Neural cell (in vitro differentiated cells): ENCODE data around the gene VWA8. TPM values are rescaled to one million over a fixed set of nuclear protein-coding genes. Genes with fewer than 3 reads are reported as not detected.

ENCODE experiments used
- H2AFZ ChIP-seq: fragments of 200-600, 300-800 bp; sonication (generic), shearing (Covaris generic); 2 replicates; pipeline ENCODE4 v1.6.0; 2014; ENCODE audit warnings: low read depth, mild to moderate bottlenecking, antibody characterized with exemption, low read length, moderate library complexity
- H3F3A ChIP-seq: fragments of 200-600 bp; shearing (Covaris generic); 2 replicates; pipeline ENCODE4 v1.6.1; 2016; ENCODE audit warnings: mild to moderate bottlenecking, moderate library complexity, mixed read lengths, antibody characterized with exemption, low read length; ENCODE audit not compliant: insufficient read depth, poor library complexity, severe bottlenecking
- H3K27ac ChIP-seq: fragments of 200-600, 300-800 bp; sonication (generic), shearing (Covaris generic); 2 replicates; pipeline ENCODE4 v1.5.1; 2014; ENCODE audit warnings: mild to moderate bottlenecking, low read length, moderate library complexity
- H3K27me3 ChIP-seq: fragments of 300-800, 200-600 bp; sonication (generic), shearing (Covaris generic); 2 replicates; pipeline ENCODE4 v1.6.0; 2014; ENCODE audit warnings: mild to moderate bottlenecking, low read depth, low read length, moderate library complexity; ENCODE audit not compliant: insufficient read depth
- H3K36me3 ChIP-seq: fragments of 300-800, 200-600 bp; sonication (generic), shearing (Covaris generic); 2 replicates; pipeline ENCODE4 v1.5.1; 2014; ENCODE audit warnings: mild to moderate bottlenecking, antibody characterized with exemption, low read length, moderate library complexity; ENCODE audit not compliant: insufficient read depth
- H3K4me2 ChIP-seq: fragments of 300-800, 200-600 bp; sonication (generic), shearing (Covaris generic); 2 replicates; pipeline ENCODE4 v1.6.0; 2014; ENCODE audit warnings: mild to moderate bottlenecking, low read length
- H3K4me3 ChIP-seq: fragments of 300-800, 200-600 bp; sonication (generic), shearing (Covaris generic); 2 replicates; pipeline ENCODE4 v1.5.1; 2014; ENCODE audit warnings: mild to moderate bottlenecking, low read length, moderate library complexity
- H3K79me2 ChIP-seq: fragments of 200-600 bp; shearing (Covaris generic); replicated peaks from 2 replicates; pipeline ENCODE4 v1.6.0; 2014; ENCODE audit warnings: mild to moderate bottlenecking, low read length, moderate library complexity; ENCODE audit not compliant: insufficient read depth
- H3K9ac ChIP-seq: fragments of 300-800, 200-600 bp; sonication (generic), shearing (Covaris generic); 2 replicates; pipeline ENCODE4 v1.6.1; 2016; ENCODE audit warnings: mild to moderate bottlenecking, low read length, mixed read lengths
- H3K9me2 ChIP-seq: fragments of 200-600 bp; shearing (Covaris generic); 2 replicates; pipeline ENCODE4 v1.6.1; 2016; ENCODE audit warnings: mild to moderate bottlenecking, low read length, mixed read lengths; ENCODE audit not compliant: insufficient read depth
- H3K9me3 ChIP-seq: fragments of 200-600, 300-800 bp; sonication (generic), shearing (Covaris generic); 2 replicates; pipeline ENCODE4 v1.6.1; 2016; ENCODE audit warnings: mild to moderate bottlenecking, mixed run types, low read length, moderate library complexity, mixed read lengths
- H4K20me1 ChIP-seq: fragments of 200-600 bp; shearing (Covaris generic); 2 replicates; pipeline ENCODE4 v1.6.1; 2016; ENCODE audit warnings: mild to moderate bottlenecking, mixed run types; ENCODE audit not compliant: insufficient read depth
- EP300 ChIP-seq: fragments of 450-650 bp; conservative IDR thresholded peaks from 2 replicates; pipeline ENCODE4 v1.6.1; 2014; ENCODE audit warnings: antibody characterized with exemption, mild to moderate bottlenecking, moderate library complexity; ENCODE audit not compliant: poor library complexity, severe bottlenecking
- EZH2 ChIP-seq: fragments of 200-600, 300-800 bp; shearing (Covaris generic), sonication (generic); IDR thresholded peaks from 2 replicates; pipeline ENCODE4 v1.6.1; 2014; ENCODE audit warnings: antibody characterized with exemption, low read length, borderline replicate concordance, mild to moderate bottlenecking; ENCODE audit not compliant: insufficient read depth, poor library complexity, severe bottlenecking
- MXI1 ChIP-seq: fragments of 450-650 bp; conservative IDR thresholded peaks from 2 replicates; pipeline ENCODE4 v1.6.1; 2014; ENCODE audit warnings: antibody characterized with exemption, mild to moderate bottlenecking; ENCODE audit not compliant: poor library complexity, severe bottlenecking
- POLR2AphosphoS5 ChIP-seq: IDR thresholded peaks from 2 replicates; pipeline ENCODE4 v1.6.1; 2012
- RAD21 ChIP-seq: fragments of 450-650 bp; conservative IDR thresholded peaks from 2 replicates; pipeline ENCODE4 v1.6.1; 2014; ENCODE audit warnings: antibody characterized with exemption, mild to moderate bottlenecking, moderate library complexity
- SMC3 ChIP-seq: fragments of 450-650 bp; conservative IDR thresholded peaks from 2 replicates; pipeline ENCODE4 v1.6.1; 2014; ENCODE audit warnings: antibody characterized with exemption, mild to moderate bottlenecking, moderate library complexity; ENCODE audit not compliant: poor library complexity
- TAF1 ChIP-seq: IDR thresholded peaks from 2 replicates; pipeline ENCODE4 v1.6.1; 2012; ENCODE audit warnings: low read depth
- polyA plus RNA-seq: library from polyadenylated mRNA; depleted of rRNA; stranded (reverse); fragments of >200 nt; gene quantifications from 2 replicates; pipeline ENCODE4 v1.2.3, GENCODE V29; 2014
- TF ChIP-seq, protein P1 (sequence below): IDR thresholded peaks from 2 replicates; pipeline ENCODE4 v1.6.1; 2012; ENCODE audit warnings: borderline replicate concordance
- TF ChIP-seq, protein P2 (sequence below): fragments of 450-650 bp; IDR thresholded peaks from 2 replicates; pipeline ENCODE4 v1.5.1; 2014; ENCODE audit warnings: antibody characterized with exemption, mild to moderate bottlenecking, moderate library complexity; ENCODE audit not compliant: poor library complexity, severe bottlenecking

VWA8 gene
- polyA plus RNA-seq, 1 donor from 2014 or later = 3.6 TPM

DNA sequence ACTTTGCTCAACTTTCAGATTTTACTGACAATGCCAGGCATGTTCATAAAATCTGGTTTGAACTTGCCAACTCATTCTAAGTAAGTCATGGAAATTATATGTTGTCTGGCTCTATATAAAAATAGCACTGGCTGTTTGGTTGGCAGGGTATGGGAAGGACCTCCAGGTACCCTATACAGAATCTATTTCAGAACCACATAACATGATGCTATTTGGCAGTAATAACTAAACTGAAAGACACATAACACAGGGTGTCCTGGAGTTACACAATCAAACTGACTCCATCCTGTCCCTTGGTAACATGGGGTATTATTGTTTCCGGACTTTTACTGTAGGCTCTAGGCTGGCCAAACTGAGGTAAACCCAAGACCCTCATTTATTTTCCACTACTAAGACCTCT, 254.8 kb downstream of the VWA8 start:
- H3K9me2 ChIP-seq = no peaks in the 10 kb centered on the region
- H3K9ac ChIP-seq = no peak overlapping the region
- H3K9me3 ChIP-seq = no peaks in the 10 kb centered on the region
- H3K4me3 ChIP-seq = no peak overlapping the region
- no peaks in the 10 kb centered on the region for H3F3A ChIP-seq
- TF ChIP-seq MXI1 = no peak
- no peak for TF ChIP-seq SMC3
- TF ChIP-seq, protein P1, sequence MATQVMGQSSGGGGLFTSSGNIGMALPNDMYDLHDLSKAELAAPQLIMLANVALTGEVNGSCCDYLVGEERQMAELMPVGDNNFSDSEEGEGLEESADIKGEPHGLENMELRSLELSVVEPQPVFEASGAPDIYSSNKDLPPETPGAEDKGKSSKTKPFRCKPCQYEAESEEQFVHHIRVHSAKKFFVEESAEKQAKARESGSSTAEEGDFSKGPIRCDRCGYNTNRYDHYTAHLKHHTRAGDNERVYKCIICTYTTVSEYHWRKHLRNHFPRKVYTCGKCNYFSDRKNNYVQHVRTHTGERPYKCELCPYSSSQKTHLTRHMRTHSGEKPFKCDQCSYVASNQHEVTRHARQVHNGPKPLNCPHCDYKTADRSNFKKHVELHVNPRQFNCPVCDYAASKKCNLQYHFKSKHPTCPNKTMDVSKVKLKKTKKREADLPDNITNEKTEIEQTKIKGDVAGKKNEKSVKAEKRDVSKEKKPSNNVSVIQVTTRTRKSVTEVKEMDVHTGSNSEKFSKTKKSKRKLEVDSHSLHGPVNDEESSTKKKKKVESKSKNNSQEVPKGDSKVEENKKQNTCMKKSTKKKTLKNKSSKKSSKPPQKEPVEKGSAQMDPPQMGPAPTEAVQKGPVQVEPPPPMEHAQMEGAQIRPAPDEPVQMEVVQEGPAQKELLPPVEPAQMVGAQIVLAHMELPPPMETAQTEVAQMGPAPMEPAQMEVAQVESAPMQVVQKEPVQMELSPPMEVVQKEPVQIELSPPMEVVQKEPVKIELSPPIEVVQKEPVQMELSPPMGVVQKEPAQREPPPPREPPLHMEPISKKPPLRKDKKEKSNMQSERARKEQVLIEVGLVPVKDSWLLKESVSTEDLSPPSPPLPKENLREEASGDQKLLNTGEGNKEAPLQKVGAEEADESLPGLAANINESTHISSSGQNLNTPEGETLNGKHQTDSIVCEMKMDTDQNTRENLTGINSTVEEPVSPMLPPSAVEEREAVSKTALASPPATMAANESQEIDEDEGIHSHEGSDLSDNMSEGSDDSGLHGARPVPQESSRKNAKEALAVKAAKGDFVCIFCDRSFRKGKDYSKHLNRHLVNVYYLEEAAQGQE = no peak
- no peak for TF ChIP-seq POLR2AphosphoS5
- TF ChIP-seq, protein P2, sequence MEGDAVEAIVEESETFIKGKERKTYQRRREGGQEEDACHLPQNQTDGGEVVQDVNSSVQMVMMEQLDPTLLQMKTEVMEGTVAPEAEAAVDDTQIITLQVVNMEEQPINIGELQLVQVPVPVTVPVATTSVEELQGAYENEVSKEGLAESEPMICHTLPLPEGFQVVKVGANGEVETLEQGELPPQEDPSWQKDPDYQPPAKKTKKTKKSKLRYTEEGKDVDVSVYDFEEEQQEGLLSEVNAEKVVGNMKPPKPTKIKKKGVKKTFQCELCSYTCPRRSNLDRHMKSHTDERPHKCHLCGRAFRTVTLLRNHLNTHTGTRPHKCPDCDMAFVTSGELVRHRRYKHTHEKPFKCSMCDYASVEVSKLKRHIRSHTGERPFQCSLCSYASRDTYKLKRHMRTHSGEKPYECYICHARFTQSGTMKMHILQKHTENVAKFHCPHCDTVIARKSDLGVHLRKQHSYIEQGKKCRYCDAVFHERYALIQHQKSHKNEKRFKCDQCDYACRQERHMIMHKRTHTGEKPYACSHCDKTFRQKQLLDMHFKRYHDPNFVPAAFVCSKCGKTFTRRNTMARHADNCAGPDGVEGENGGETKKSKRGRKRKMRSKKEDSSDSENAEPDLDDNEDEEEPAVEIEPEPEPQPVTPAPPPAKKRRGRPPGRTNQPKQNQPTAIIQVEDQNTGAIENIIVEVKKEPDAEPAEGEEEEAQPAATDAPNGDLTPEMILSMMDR = no peak
- TF ChIP-seq EZH2 = no peak
- H3K36me3 ChIP-seq = no peaks in the 10 kb centered on the region
- H2AFZ ChIP-seq = no peak overlapping the region
- no peaks in the 10 kb centered on the region for H3K79me2 ChIP-seq
- H4K20me1 ChIP-seq = no peaks in the 10 kb centered on the region
- H3K27ac ChIP-seq = no peak overlapping the region
- H3K27me3 ChIP-seq = no peaks in the 10 kb centered on the region
- H3K4me2 ChIP-seq = no peak overlapping the region

DNA sequence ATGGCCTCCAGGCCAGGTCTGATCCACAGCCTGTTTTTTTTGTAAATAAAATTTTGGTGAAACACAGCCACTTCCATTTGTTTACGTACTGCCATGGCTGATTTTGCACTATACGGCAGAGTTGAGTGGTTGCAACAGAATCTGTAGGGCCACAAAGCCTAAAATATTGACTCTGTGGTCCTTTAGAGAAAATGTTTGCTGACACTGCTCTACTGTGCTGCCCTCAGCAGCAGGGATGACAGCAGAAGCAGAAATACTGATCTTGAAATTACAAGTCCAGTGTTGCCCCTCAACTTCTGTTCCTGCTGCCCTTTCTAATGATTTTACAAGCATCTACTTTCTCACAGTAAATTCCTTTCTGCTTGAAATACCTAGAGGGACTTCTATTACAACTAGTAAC, 258.4 kb downstream of the VWA8 start:
- H3K4me2 ChIP-seq = no peak overlapping the region
- no peaks in the 10 kb centered on the region for H4K20me1 ChIP-seq
- H3K36me3 ChIP-seq = no peaks in the 10 kb centered on the region
- H3K27ac ChIP-seq = no peak overlapping the region
- no peaks in the 10 kb centered on the region for H3K27me3 ChIP-seq
- H3K9me2 ChIP-seq = no peaks in the 10 kb centered on the region
- H3K9ac ChIP-seq = no peak overlapping the region
- no peak for TF ChIP-seq RAD21
- TF ChIP-seq EP300 = no peak
- TF ChIP-seq POLR2AphosphoS5 = no peak
- TF ChIP-seq TAF1 = no peak
- no peak overlapping the region for H2AFZ ChIP-seq
- no peaks in the 10 kb centered on the region for H3F3A ChIP-seq
- no peaks in the 10 kb centered on the region for H3K79me2 ChIP-seq
- H3K4me3 ChIP-seq = no peak overlapping the region
- no peaks in the 10 kb centered on the region for H3K9me3 ChIP-seq

DNA sequence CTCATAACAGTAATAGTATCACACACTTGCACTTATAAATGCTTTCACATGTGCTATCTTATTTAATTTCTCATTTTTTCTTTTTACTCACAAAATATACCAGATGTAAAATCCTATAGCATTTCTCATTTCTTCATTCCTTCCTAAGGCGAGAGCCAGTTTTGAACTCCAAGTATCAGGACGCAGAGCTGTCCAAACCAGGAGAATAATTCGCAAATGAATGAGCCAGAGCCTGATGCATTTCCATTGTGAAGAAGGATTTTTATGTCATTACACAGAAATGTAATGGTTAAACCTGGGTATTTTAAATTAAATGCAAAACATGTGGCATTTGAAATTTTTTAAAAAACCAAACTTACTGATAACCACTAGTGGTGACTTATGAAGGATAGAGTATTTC, 259.2 kb downstream of the VWA8 start:
- H3K36me3 ChIP-seq = no peaks in the 10 kb centered on the region
- no peak overlapping the region for H3K4me2 ChIP-seq
- TF ChIP-seq SMC3 (no peak), MXI1 (no peak), RAD21 (no peak), POLR2AphosphoS5 (no peak), TAF1 (no peak), EP300 (no peak), EZH2 (no peak)
- TF ChIP-seq, protein P1 = no peak
- TF ChIP-seq, protein P2 = no peak
- H3F3A ChIP-seq = no peaks in the 10 kb centered on the region
- no peak overlapping the region for H3K27ac ChIP-seq
- H3K9me3 ChIP-seq = no peaks in the 10 kb centered on the region
- no peaks in the 10 kb centered on the region for H3K79me2 ChIP-seq
- H4K20me1 ChIP-seq = no peaks in the 10 kb centered on the region
- H3K27me3 ChIP-seq = no peaks in the 10 kb centered on the region
- H3K4me3 ChIP-seq = no peak overlapping the region
- no peak overlapping the region for H3K9ac ChIP-seq
- no peak overlapping the region for H2AFZ ChIP-seq
- no peaks in the 10 kb centered on the region for H3K9me2 ChIP-seq
